ENCODE results near the gene COPZ2. TPM values are rescaled to one million over a fixed set of nuclear protein-coding genes. Genes with fewer than 3 reads are reported as not detected.
A peak's percentile ranks its signal among the peaks of the same experiment; 100 is the strongest.

The COPZ2 gene
- total and polyA plus RNA-seq, 10 donors, result 6.0 to 15.0 (median 8.8) TPM

GRCh38 chr17:48013876-48014594 lies 23.6 kb downstream of the COPZ2 start:
- Histone ChIP-seq H3K9me3 (no peaks in the 10 kb centered on the region), H3K27me3 (replicated peaks in 1 of 7) (peaks cover 0 to 60% (median 14%) of the 10 kb centered on the region in 7 donors), H3K4me1 (peaks cover 8 to 37% (median 32%) of the 10 kb centered on the region in 6 donors), H3K36me3 (no peaks in the 10 kb centered on the region), H3K27ac (no peak overlapping the region), H3K4me3 (no peak overlapping the region)
- 77 to 89% (median 83%) methylated on average over 5 to 6 of the region's 6 CpGs for WGBS, 5 donors
- TF ChIP-seq POLR2A (IDR thresholded peaks at IDR 0.05) (no peak), POLR2AphosphoS5 (IDR thresholded peaks at IDR 0.05) (no peak), CTCF (IDR thresholded peaks at IDR 0.05 in 8 of 11, conservative IDR thresholded peaks at IDR 0.05 in 3 of 11) (no peak)
- DNase-seq, result peak; percentile 54
- intact Hi-C loops (cut with DNase I; ENCODE audit: low total_unique reads), result no loop called here

- H3K36me3 ChIP-seq, result no peaks in the 10 kb centered on the region
- H3K4me1 ChIP-seq, result peaks cover 8 to 28% (median 24%) of the 10 kb centered on the region in 6 donors
- intact Hi-C loops (cut with DNase I; ENCODE audit: low total_unique reads), result no loop called here
- no peak overlapping the region for H3K27ac ChIP-seq
- peaks cover 0 to 61% (median 14%) of the 10 kb centered on the region in 7 donors for H3K27me3 ChIP-seq (replicated peaks in 1 of 7)
- no peak for DNase-seq
- no peak for TF ChIP-seq POLR2A (IDR thresholded peaks at IDR 0.05)
- no peak for TF ChIP-seq CTCF (IDR thresholded peaks at IDR 0.05 in 8 of 11, conservative IDR thresholded peaks at IDR 0.05 in 3 of 11)
- no peak for TF ChIP-seq POLR2AphosphoS5 (IDR thresholded peaks at IDR 0.05)
- WGBS, 5 donors, result 38 to 53% (median 48%) methylated on average over 2 to 5 of the region's 5 CpGs
- H3K4me3 ChIP-seq, result peak overlapping the region in 3 of 8 donors; percentile 33 to 70 (median 45)
- H3K9me3 ChIP-seq, result no peaks in the 10 kb centered on the region
Observed at GRCh38 chr17:48012654-48013053, 24.9 kb downstream of the COPZ2 start.

DNA sequence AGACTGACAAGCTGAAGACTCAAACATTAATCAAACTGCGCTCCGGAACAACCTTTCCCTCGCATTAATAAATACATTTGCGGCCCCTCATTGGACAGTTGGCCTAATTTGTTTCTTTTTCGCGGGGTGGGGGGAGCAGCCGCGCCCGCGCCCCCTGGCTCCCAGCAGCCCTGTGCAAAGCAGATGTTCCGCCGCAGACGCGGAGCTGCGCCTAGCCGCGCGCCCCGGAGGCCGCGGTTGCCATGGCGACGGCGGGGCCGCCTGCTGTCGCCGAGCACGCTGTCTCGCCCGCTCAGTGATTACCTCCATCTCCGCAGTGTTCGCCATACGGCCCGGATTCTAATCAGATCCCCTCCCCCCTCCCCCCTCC lies 25.5 kb downstream of the COPZ2 start:
- intact Hi-C loops (cut with DNase I; ENCODE audit: low total_unique reads), result no loop called here
- Histone ChIP-seq H3K4me1 (peaks cover 8 to 23% (median 19%) of the 10 kb centered on the region in 6 donors), H3K27me3 (replicated peaks in 1 of 7) (peaks cover 0 to 65% (median 14%) of the 10 kb centered on the region in 7 donors), H3K4me3 (peak overlapping the region; percentile 13 to 70 (median 34)), H3K36me3 (no peaks in the 10 kb centered on the region), H3K9me3 (no peaks in the 10 kb centered on the region), H3K27ac (no peak overlapping the region)
- 0 to 1% (median 1%) methylated on average over 34 of the region's 34 CpGs for whole genome bisulfite sequencing, 5 donors
- TF ChIP-seq POLR2AphosphoS5 (IDR thresholded peaks at IDR 0.05) (peak in 1 of 3 donors; percentile 44), POLR2A (IDR thresholded peaks at IDR 0.05) (no peak)
- peak; percentile 90 for DNase-seq

- H3K4me1 ChIP-seq, result peaks cover 8 to 18% (median 17%) of the 10 kb centered on the region in 6 donors
- H3K9me3 ChIP-seq, result no peaks in the 10 kb centered on the region
- peak overlapping the region; percentile 13 to 70 (median 34) for H3K4me3 ChIP-seq
- DNase-seq, result peak; percentile 66
- intact Hi-C loops (cut with DNase I; ENCODE audit: low total_unique reads), result no loop called here
- no peak overlapping the region for H3K27ac ChIP-seq
- WGBS, 5 donors, result 2 to 6% (median 3%) methylated on average over 23 of the region's 23 CpGs
- peaks cover 0 to 65% (median 14%) of the 10 kb centered on the region in 7 donors for H3K27me3 ChIP-seq (replicated peaks in 1 of 7)
- TF ChIP-seq CTCF (IDR thresholded peaks at IDR 0.05 in 8 of 11, conservative IDR thresholded peaks at IDR 0.05 in 3 of 11) (peak in 9 of 11 experiments; percentile 11 to 47 (median 42)), POLR2AphosphoS5 (IDR thresholded peaks at IDR 0.05) (no peak), POLR2A (IDR thresholded peaks at IDR 0.05) (no peak)
- H3K36me3 ChIP-seq, result no peaks in the 10 kb centered on the region
Observed at GRCh38 chr17:48011405-48012150, 26.0 kb downstream of the COPZ2 start.

All from spleen (tissue), 11 donors.